Neural cell (in vitro differentiated cells): ENCODE results near the gene SETD6. TPM values are rescaled to one million over a fixed set of nuclear protein-coding genes. Genes with fewer than 3 reads are reported as not detected.
"Not testable (repeated sequence)": the region's sequence is repeated elsewhere in the genome, so short reads cannot be mapped to it uniquely, and the experiment has no call there.

ENCODE experiments used
- H2AFZ ChIP-seq: fragments of 200-600, 300-800 bp; sonication (generic), shearing (Covaris generic); 2 replicates; pipeline ENCODE4 v1.6.0; 2014; ENCODE audit warnings: low read depth, mild to moderate bottlenecking, antibody characterized with exemption, low read length, moderate library complexity
- H3F3A ChIP-seq: fragments of 200-600 bp; shearing (Covaris generic); 2 replicates; pipeline ENCODE4 v1.6.1; 2016; ENCODE audit warnings: mild to moderate bottlenecking, moderate library complexity, mixed read lengths, antibody characterized with exemption, low read length; ENCODE audit not compliant: insufficient read depth, poor library complexity, severe bottlenecking
- H3K27ac ChIP-seq: fragments of 200-600, 300-800 bp; sonication (generic), shearing (Covaris generic); 2 replicates; pipeline ENCODE4 v1.5.1; 2014; ENCODE audit warnings: mild to moderate bottlenecking, low read length, moderate library complexity
- H3K27me3 ChIP-seq: fragments of 300-800, 200-600 bp; sonication (generic), shearing (Covaris generic); 2 replicates; pipeline ENCODE4 v1.6.0; 2014; ENCODE audit warnings: mild to moderate bottlenecking, low read depth, low read length, moderate library complexity; ENCODE audit not compliant: insufficient read depth
- H3K36me3 ChIP-seq: fragments of 300-800, 200-600 bp; sonication (generic), shearing (Covaris generic); 2 replicates; pipeline ENCODE4 v1.5.1; 2014; ENCODE audit warnings: mild to moderate bottlenecking, antibody characterized with exemption, low read length, moderate library complexity; ENCODE audit not compliant: insufficient read depth
- H3K4me2 ChIP-seq: fragments of 300-800, 200-600 bp; sonication (generic), shearing (Covaris generic); 2 replicates; pipeline ENCODE4 v1.6.0; 2014; ENCODE audit warnings: mild to moderate bottlenecking, low read length
- H3K4me3 ChIP-seq: fragments of 300-800, 200-600 bp; sonication (generic), shearing (Covaris generic); 2 replicates; pipeline ENCODE4 v1.5.1; 2014; ENCODE audit warnings: mild to moderate bottlenecking, low read length, moderate library complexity
- H3K79me2 ChIP-seq: fragments of 200-600 bp; shearing (Covaris generic); replicated peaks from 2 replicates; pipeline ENCODE4 v1.6.0; 2014; ENCODE audit warnings: mild to moderate bottlenecking, low read length, moderate library complexity; ENCODE audit not compliant: insufficient read depth
- H3K9ac ChIP-seq: fragments of 300-800, 200-600 bp; sonication (generic), shearing (Covaris generic); 2 replicates; pipeline ENCODE4 v1.6.1; 2016; ENCODE audit warnings: mild to moderate bottlenecking, low read length, mixed read lengths
- H3K9me2 ChIP-seq: fragments of 200-600 bp; shearing (Covaris generic); 2 replicates; pipeline ENCODE4 v1.6.1; 2016; ENCODE audit warnings: mild to moderate bottlenecking, low read length, mixed read lengths; ENCODE audit not compliant: insufficient read depth
- H3K9me3 ChIP-seq: fragments of 200-600, 300-800 bp; sonication (generic), shearing (Covaris generic); 2 replicates; pipeline ENCODE4 v1.6.1; 2016; ENCODE audit warnings: mild to moderate bottlenecking, mixed run types, low read length, moderate library complexity, mixed read lengths
- H4K20me1 ChIP-seq: fragments of 200-600 bp; shearing (Covaris generic); 2 replicates; pipeline ENCODE4 v1.6.1; 2016; ENCODE audit warnings: mild to moderate bottlenecking, mixed run types; ENCODE audit not compliant: insufficient read depth
- CTCF ChIP-seq: fragments of 450-650 bp; IDR thresholded peaks from 2 replicates; pipeline ENCODE4 v1.5.1; 2014; ENCODE audit warnings: antibody characterized with exemption, mild to moderate bottlenecking, moderate library complexity; ENCODE audit not compliant: poor library complexity, severe bottlenecking
- EP300 ChIP-seq: fragments of 450-650 bp; conservative IDR thresholded peaks from 2 replicates; pipeline ENCODE4 v1.6.1; 2014; ENCODE audit warnings: antibody characterized with exemption, mild to moderate bottlenecking, moderate library complexity; ENCODE audit not compliant: poor library complexity, severe bottlenecking
- EZH2 ChIP-seq: fragments of 200-600, 300-800 bp; shearing (Covaris generic), sonication (generic); IDR thresholded peaks from 2 replicates; pipeline ENCODE4 v1.6.1; 2014; ENCODE audit warnings: antibody characterized with exemption, low read length, borderline replicate concordance, mild to moderate bottlenecking; ENCODE audit not compliant: insufficient read depth, poor library complexity, severe bottlenecking
- MXI1 ChIP-seq: fragments of 450-650 bp; conservative IDR thresholded peaks from 2 replicates; pipeline ENCODE4 v1.6.1; 2014; ENCODE audit warnings: antibody characterized with exemption, mild to moderate bottlenecking; ENCODE audit not compliant: poor library complexity, severe bottlenecking
- POLR2AphosphoS5 ChIP-seq: IDR thresholded peaks from 2 replicates; pipeline ENCODE4 v1.6.1; 2012
- RAD21 ChIP-seq: fragments of 450-650 bp; conservative IDR thresholded peaks from 2 replicates; pipeline ENCODE4 v1.6.1; 2014; ENCODE audit warnings: antibody characterized with exemption, mild to moderate bottlenecking, moderate library complexity
- SMC3 ChIP-seq: fragments of 450-650 bp; conservative IDR thresholded peaks from 2 replicates; pipeline ENCODE4 v1.6.1; 2014; ENCODE audit warnings: antibody characterized with exemption, mild to moderate bottlenecking, moderate library complexity; ENCODE audit not compliant: poor library complexity
- TAF1 ChIP-seq: IDR thresholded peaks from 2 replicates; pipeline ENCODE4 v1.6.1; 2012; ENCODE audit warnings: low read depth
- polyA plus RNA-seq: library from polyadenylated mRNA; depleted of rRNA; stranded (reverse); fragments of >200 nt; gene quantifications from 2 replicates; pipeline ENCODE4 v1.2.3, GENCODE V29; 2014
- TF ChIP-seq, protein P1 (sequence below): IDR thresholded peaks from 2 replicates; pipeline ENCODE4 v1.6.1; 2012; ENCODE audit warnings: borderline replicate concordance

Gene SETD6
- polyA plus RNA-seq, 1 donor from 2014 or later = 61.2 TPM

DNA sequence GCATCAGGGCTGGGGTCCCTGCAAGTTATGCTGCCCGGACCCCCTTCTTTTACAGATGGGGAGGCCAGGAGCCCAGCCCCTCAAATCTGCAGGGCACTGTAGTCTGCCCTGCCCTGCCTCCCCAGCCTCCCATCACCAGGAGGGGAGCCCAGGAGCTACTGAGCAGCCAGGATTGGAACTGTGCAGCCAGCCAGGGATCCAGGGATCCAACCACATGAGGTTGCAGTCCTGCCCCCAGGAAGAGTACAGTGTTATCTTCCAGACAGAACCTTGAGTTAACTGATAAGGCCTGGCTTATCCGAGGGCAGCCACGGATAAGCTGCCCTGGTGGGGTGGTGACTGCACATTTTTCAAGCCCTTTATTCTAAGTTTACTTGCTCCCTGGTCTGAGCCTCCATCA, 26.8 kb upstream of the SETD6 start:
- Histone ChIP-seq H2AFZ (no peak overlapping the region), H3K79me2 (no peaks in the 10 kb centered on the region), H3K36me3 (no peaks in the 10 kb centered on the region), H3K9me2 (no peaks in the 10 kb centered on the region), H3K4me3 (no peak overlapping the region), H3K4me2 (no peak overlapping the region), H3F3A (no peaks in the 10 kb centered on the region), H3K9ac (no peak overlapping the region), H4K20me1 (no peaks in the 10 kb centered on the region), H3K9me3 (no peaks in the 10 kb centered on the region), H3K27ac (no peak overlapping the region), H3K27me3 (no peaks in the 10 kb centered on the region)
- no peak for TF ChIP-seq RAD21

DNA sequence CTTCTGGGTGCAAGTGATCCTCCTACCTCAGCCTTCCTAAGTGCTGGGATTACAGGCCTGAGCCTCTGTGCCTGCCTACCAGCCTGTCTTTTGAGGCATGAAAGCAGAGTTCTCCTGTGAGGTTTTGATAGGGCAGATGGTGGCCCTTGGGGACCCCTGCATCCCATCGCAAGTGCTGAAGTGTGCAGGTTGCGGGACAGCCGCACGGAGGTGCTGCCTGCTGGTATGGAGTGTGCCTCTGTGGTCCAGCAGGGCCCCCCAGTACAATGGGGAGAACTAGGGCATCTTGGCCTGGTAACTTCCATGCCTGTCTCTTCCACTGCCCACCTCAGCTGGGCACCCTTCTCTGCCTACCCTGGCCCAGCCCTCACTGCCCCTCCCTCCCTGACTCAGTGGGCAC, 25.3 kb upstream of the SETD6 start:
- Histone ChIP-seq H3F3A (peaks cover 9% of the 10 kb centered on the region), H3K4me2 (no peak overlapping the region), H3K27me3 (no peaks in the 10 kb centered on the region), H3K9me2 (no peaks in the 10 kb centered on the region), H3K9me3 (no peaks in the 10 kb centered on the region), H3K4me3 (no peak overlapping the region), H4K20me1 (no peaks in the 10 kb centered on the region), H2AFZ (no peak overlapping the region), H3K9ac (no peak overlapping the region), H3K27ac (no peak overlapping the region), H3K79me2 (no peaks in the 10 kb centered on the region), H3K36me3 (no peaks in the 10 kb centered on the region)
- TF ChIP-seq CTCF (no peak), POLR2AphosphoS5 (no peak), EZH2 (no peak), TAF1 (no peak), MXI1 (no peak), EP300 (no peak), RAD21 (no peak), SMC3 (no peak)
- TF ChIP-seq, protein P1, sequence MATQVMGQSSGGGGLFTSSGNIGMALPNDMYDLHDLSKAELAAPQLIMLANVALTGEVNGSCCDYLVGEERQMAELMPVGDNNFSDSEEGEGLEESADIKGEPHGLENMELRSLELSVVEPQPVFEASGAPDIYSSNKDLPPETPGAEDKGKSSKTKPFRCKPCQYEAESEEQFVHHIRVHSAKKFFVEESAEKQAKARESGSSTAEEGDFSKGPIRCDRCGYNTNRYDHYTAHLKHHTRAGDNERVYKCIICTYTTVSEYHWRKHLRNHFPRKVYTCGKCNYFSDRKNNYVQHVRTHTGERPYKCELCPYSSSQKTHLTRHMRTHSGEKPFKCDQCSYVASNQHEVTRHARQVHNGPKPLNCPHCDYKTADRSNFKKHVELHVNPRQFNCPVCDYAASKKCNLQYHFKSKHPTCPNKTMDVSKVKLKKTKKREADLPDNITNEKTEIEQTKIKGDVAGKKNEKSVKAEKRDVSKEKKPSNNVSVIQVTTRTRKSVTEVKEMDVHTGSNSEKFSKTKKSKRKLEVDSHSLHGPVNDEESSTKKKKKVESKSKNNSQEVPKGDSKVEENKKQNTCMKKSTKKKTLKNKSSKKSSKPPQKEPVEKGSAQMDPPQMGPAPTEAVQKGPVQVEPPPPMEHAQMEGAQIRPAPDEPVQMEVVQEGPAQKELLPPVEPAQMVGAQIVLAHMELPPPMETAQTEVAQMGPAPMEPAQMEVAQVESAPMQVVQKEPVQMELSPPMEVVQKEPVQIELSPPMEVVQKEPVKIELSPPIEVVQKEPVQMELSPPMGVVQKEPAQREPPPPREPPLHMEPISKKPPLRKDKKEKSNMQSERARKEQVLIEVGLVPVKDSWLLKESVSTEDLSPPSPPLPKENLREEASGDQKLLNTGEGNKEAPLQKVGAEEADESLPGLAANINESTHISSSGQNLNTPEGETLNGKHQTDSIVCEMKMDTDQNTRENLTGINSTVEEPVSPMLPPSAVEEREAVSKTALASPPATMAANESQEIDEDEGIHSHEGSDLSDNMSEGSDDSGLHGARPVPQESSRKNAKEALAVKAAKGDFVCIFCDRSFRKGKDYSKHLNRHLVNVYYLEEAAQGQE = no peak

DNA sequence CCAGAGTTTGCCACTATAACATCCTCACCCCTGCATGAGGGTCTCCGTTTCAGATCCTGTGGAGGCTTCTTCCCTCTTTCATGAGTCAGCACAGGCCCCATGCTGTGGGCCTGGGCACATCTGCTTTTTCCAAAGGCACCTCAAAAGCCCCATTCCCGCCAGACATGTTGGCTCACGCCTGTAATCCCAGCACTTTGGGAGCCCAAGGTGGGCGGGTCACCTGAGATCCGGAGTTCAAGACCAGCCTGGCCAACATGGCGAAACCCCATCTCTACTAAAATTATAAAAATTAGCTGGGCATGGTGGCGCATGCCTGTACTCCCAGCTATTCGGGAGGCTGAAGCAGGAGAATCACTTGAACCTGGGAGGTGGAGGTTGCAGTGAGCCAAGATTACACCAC, 24.8 kb upstream of the SETD6 start:
- not testable (repeated sequence) for H3F3A ChIP-seq, H3K27ac ChIP-seq, H4K20me1 ChIP-seq, H3K27me3 ChIP-seq, H3K79me2 ChIP-seq, H3K4me2 ChIP-seq, H2AFZ ChIP-seq, H3K36me3 ChIP-seq, H3K9me2 ChIP-seq, H3K9me3 ChIP-seq, H3K9ac ChIP-seq, H3K4me3 ChIP-seq
